Mesendoderm (in vitro differentiated cells): ENCODE measurements around the gene RABL6.
A peak's percentile ranks its signal among the peaks of the same experiment; 100 is the strongest.

Experiments
- DNase-seq: peaks from one replicate; pipeline ENCODE4 v3.0.0; 2013
- H2AK5ac ChIP-seq: 2 replicates; pipeline ENCODE4 v1.6.1; 2013; ENCODE audit warnings: low read length, inconsistent platforms
- H2BK120ac ChIP-seq: 2 replicates; pipeline ENCODE4 v1.6.1; 2013; ENCODE audit warnings: low read depth, mild to moderate bottlenecking, low read length, moderate library complexity, mixed read lengths
- H2BK15ac ChIP-seq: replicated peaks from 2 replicates; pipeline ENCODE4 v1.6.1; 2013; ENCODE audit warnings: low read depth, mild to moderate bottlenecking, moderate library complexity
- H2BK5ac ChIP-seq: 2 replicates; pipeline ENCODE4 v1.6.1; 2013; ENCODE audit warnings: low read length, inconsistent platforms
- H3K18ac ChIP-seq: 2 replicates; pipeline ENCODE4 v1.6.1; 2013; ENCODE audit warnings: mild to moderate bottlenecking, low read length, mixed read lengths
- H3K23ac ChIP-seq: one replicate; pipeline ENCODE4 v1.6.1; 2013; ENCODE audit warnings: low read length
- H3K27ac ChIP-seq: 2 replicates; pipeline ENCODE4 v1.5.1; 2013; ENCODE audit warnings: low read depth, mild to moderate bottlenecking, inconsistent platforms, low read length, moderate library complexity
- H3K27me3 ChIP-seq: 2 replicates; pipeline ENCODE4 v1.6.1; 2013; ENCODE audit warnings: low read length, control low read depth, mild to moderate bottlenecking, inconsistent platforms; ENCODE audit not compliant: insufficient read depth, poor library complexity
- H3K36me3 ChIP-seq: 2 replicates; pipeline ENCODE4 v1.6.1; 2013; ENCODE audit warnings: low read length, inconsistent platforms; ENCODE audit not compliant: control insufficient read depth, insufficient read depth
- H3K4ac ChIP-seq: one replicate; pipeline ENCODE4 v1.6.1; 2013; ENCODE audit warnings: low read depth, mild to moderate bottlenecking, low read length, moderate library complexity
- H3K4me1 ChIP-seq: 2 replicates; pipeline ENCODE4 v1.6.1; 2013; ENCODE audit warnings: low read depth, low read length, inconsistent platforms; ENCODE audit not compliant: control insufficient read depth
- H3K4me2 ChIP-seq: 2 replicates; pipeline ENCODE4 v1.6.1; 2013; ENCODE audit warnings: low read length
- H3K4me3 ChIP-seq: 2 replicates; pipeline ENCODE4 v1.5.1; 2013; ENCODE audit warnings: mild to moderate bottlenecking, low read length
- H3K56ac ChIP-seq: one replicate; pipeline ENCODE4 v1.6.1; 2013; ENCODE audit warnings: low read length
- H3K79me1 ChIP-seq: 2 replicates; pipeline ENCODE4 v1.6.1; 2013; ENCODE audit warnings: low read length, inconsistent platforms
- H3K79me2 ChIP-seq: 2 replicates; pipeline ENCODE4 v1.6.1; 2013; ENCODE audit warnings: mild to moderate bottlenecking, low read length; ENCODE audit not compliant: control insufficient read depth, insufficient read depth
- H3K9ac ChIP-seq: 2 replicates; pipeline ENCODE4 v1.6.1; 2013; ENCODE audit warnings: low read length, inconsistent platforms
- H4K5ac ChIP-seq: one replicate; pipeline ENCODE4 v1.6.1; 2013; ENCODE audit warnings: low read length
- H4K8ac ChIP-seq: one replicate; pipeline ENCODE4 v1.6.1; 2013; ENCODE audit warnings: low read depth, mild to moderate bottlenecking, control low read depth, low read length, moderate library complexity
- WGBS: extraction: QIAGEN DNeasy Blood & Tissue Kit; methylation state at CpG from one replicate; pipeline ENCODE4 v1.1.7; 2013; ENCODE audit warnings: low lambda C conversion rate, missing lambda C conversion rate; ENCODE audit not compliant: insufficient coverage; ENCODE audit errors: extremely low coverage; 5-methylcytosine and 5-hydroxymethylcytosine counted together

Gene RABL6

GRCh38 chr9:136885950-136886578, 78.3 kb downstream of the RABL6 start, which contains the start of gene TRAF2:
TRAF2 (plus strand) TSS chr9:136886516; CDS start chr9:136898741, 12,225 bp downstream.
- no CpG with 5 or more reads among the region's 88 CpGs for WGBS

GRCh38 chr9:136886610-136887597, 79.2 kb downstream of the RABL6 start:
- H3K9ac ChIP-seq: peak overlapping the region; percentile 95
- H3K56ac ChIP-seq: peak overlapping the region; percentile 97
- DNase-seq: peak; percentile 64
- no peak overlapping the region for H2AK5ac ChIP-seq
- no peak overlapping the region for H4K8ac ChIP-seq
- no peaks in the 10 kb centered on the region for H3K36me3 ChIP-seq
- H2BK120ac ChIP-seq: no peak overlapping the region
- no CpG with 5 or more reads among the region's 76 CpGs for WGBS
- no peaks in the 10 kb centered on the region for H3K4me1 ChIP-seq
- no peak overlapping the region for H2BK15ac ChIP-seq
- no peaks in the 10 kb centered on the region for H3K27me3 ChIP-seq
- peak overlapping the region; percentile 82 for H3K4me3 ChIP-seq
- peak overlapping the region; percentile 59 for H2BK5ac ChIP-seq
- H3K18ac ChIP-seq: peak overlapping the region; percentile 88
- H3K4me2 ChIP-seq: peak overlapping the region; percentile 70
- H3K4ac ChIP-seq: peak overlapping the region; percentile 82
- peaks cover 15% of the 10 kb centered on the region for H3K79me1 ChIP-seq
- H4K5ac ChIP-seq: no peak overlapping the region
- H3K23ac ChIP-seq: peak overlapping the region; percentile 66
- no peak overlapping the region for H3K27ac ChIP-seq
- peaks cover 41% of the 10 kb centered on the region for H3K79me2 ChIP-seq

More at GRCh38 chr9:136885950-136886578, 78.3 kb downstream of the RABL6 start, which contains the start of gene TRAF2:
- H2BK5ac ChIP-seq: peak within 1 kb of the TSS; percentile 59
- H3K27ac ChIP-seq: no peak within 1 kb of the TSS
- DNase-seq: peak; percentile 99
- peak within 1 kb of the TSS; percentile 73 for H3K4me2 ChIP-seq
- H2AK5ac ChIP-seq: no peak within 1 kb of the TSS
- H3K4me3 ChIP-seq: peak within 1 kb of the TSS; percentile 82
- peak within 1 kb of the TSS; percentile 88 for H3K18ac ChIP-seq
- peak within 1 kb of the TSS; percentile 66 for H3K23ac ChIP-seq
- no peak within 1 kb of the TSS for H2BK120ac ChIP-seq
- H3K56ac ChIP-seq: peak within 1 kb of the TSS; percentile 97
- H3K4ac ChIP-seq: peak within 1 kb of the TSS; percentile 82
- peaks cover 15% of the 10 kb centered on the region for H3K79me1 ChIP-seq
- no peak within 1 kb of the TSS for H2BK15ac ChIP-seq
- H3K9ac ChIP-seq: peak within 1 kb of the TSS; percentile 95
- peaks cover 36% of the 10 kb centered on the region for H3K79me2 ChIP-seq
- no peaks in the 10 kb centered on the region for H3K4me1 ChIP-seq
- no peaks in the 10 kb centered on the region for H3K27me3 ChIP-seq
- H4K5ac ChIP-seq: no peak within 1 kb of the TSS
- H3K36me3 ChIP-seq: no peaks in the 10 kb centered on the region
- no peak within 1 kb of the TSS for H4K8ac ChIP-seq

DNA sequence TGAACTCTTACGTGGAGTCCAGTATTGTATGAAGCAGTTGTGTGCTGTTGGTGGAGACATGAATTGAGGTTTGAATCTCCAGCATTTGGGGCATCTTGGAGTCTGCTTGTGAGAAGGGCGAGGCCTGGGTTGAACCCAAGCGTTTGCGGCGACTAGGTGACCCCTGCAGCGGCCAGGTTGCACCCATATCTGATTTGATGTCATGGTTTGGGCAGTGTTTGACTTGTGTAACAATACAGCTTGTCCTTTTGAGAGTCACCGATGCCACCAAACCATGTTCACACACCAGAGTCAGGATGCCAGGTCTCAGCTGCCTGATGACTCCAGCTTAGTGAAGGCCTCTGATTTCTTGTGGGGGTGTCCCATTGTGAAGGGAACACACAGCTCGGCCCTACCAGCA, 80.7 kb downstream of the RABL6 start:
- Histone ChIP-seq H2BK5ac (no peak overlapping the region), H3K9ac (no peak overlapping the region), H3K4me1 (no peaks in the 10 kb centered on the region), H3K18ac (no peak overlapping the region), H3K79me2 (peaks cover 49% of the 10 kb centered on the region), H3K79me1 (peaks cover 22% of the 10 kb centered on the region), H3K4me2 (no peak overlapping the region), H4K8ac (no peak overlapping the region), H2AK5ac (no peak overlapping the region), H3K4me3 (no peak overlapping the region), H3K36me3 (peaks cover 3% of the 10 kb centered on the region), H3K27ac (no peak overlapping the region), H3K56ac (no peak overlapping the region), H2BK15ac (no peak overlapping the region), H3K27me3 (no peaks in the 10 kb centered on the region), H4K5ac (no peak overlapping the region), H3K23ac (no peak overlapping the region), H2BK120ac (no peak overlapping the region), H3K4ac (no peak overlapping the region)
- DNase-seq: no peak
- WGBS: no CpG with 5 or more reads among the region's 8 CpGs

DNA sequence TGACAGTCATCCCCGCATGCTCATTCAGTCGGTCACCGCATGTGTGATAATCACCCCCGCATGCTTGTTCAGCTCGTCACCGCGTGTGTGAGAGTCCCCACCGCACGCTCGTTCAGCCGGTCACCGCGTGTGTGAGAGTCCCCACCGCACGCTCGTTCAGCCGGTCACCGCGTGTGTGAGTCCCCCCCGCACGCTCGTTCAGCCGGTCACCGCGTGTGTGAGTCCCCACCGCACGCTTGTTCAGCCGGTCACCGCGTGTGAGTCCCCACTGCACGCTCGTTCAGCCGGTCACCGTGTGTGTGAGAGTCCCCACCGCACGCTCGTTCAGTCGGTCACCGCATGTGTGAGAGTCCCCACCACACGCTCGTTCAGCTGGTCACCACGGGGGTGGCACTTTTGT, 82.1 kb downstream of the RABL6 start:
- Histone ChIP-seq H3K4me3 (no peak overlapping the region), H3K27me3 (no peaks in the 10 kb centered on the region), H2BK5ac (no peak overlapping the region), H3K79me2 (peaks cover 53% of the 10 kb centered on the region), H3K56ac (no peak overlapping the region), H2AK5ac (no peak overlapping the region), H3K4me1 (no peaks in the 10 kb centered on the region), H3K36me3 (peaks cover 3% of the 10 kb centered on the region), H2BK120ac (no peak overlapping the region), H4K8ac (no peak overlapping the region), H3K4ac (no peak overlapping the region), H3K27ac (no peak overlapping the region), H3K79me1 (peaks cover 26% of the 10 kb centered on the region), H3K23ac (no peak overlapping the region), H2BK15ac (no peak overlapping the region), H3K4me2 (no peak overlapping the region), H3K9ac (no peak overlapping the region), H4K5ac (no peak overlapping the region), H3K18ac (no peak overlapping the region)
- WGBS: no CpG with 5 or more reads among the region's 42 CpGs
- no peak for DNase-seq

- Histone ChIP-seq H3K79me1 (peaks cover 29% of the 10 kb centered on the region), H2AK5ac (no peak overlapping the region), H3K36me3 (peaks cover 3% of the 10 kb centered on the region), H3K18ac (no peak overlapping the region), H2BK120ac (no peak overlapping the region), H3K27me3 (no peaks in the 10 kb centered on the region), H4K8ac (no peak overlapping the region), H3K4ac (no peak overlapping the region), H3K27ac (no peak overlapping the region), H3K79me2 (peaks cover 56% of the 10 kb centered on the region), H2BK5ac (no peak overlapping the region), H2BK15ac (no peak overlapping the region), H3K4me3 (no peak overlapping the region), H3K23ac (no peak overlapping the region), H3K4me1 (no peaks in the 10 kb centered on the region), H3K4me2 (no peak overlapping the region), H3K9ac (no peak overlapping the region), H3K56ac (no peak overlapping the region), H4K5ac (no peak overlapping the region)
- no CpG with 5 or more reads among the region's 13 CpGs for WGBS
- no peak for DNase-seq
These were observed 82.9 kb downstream of the RABL6 start for GRCh38 chr9:136890661-136891060.
